GM18861 (cell line): ENCODE results near the gene SLC25A45.

ENCODE experiments used
- ATAC-seq: cut with Tn5 transposase; IDR thresholded peaks from one replicate; pipeline ENCODE4 v1.9.1; 2021; ENCODE audit not compliant: unreplicated experiment

The SLC25A45 gene

DNA sequence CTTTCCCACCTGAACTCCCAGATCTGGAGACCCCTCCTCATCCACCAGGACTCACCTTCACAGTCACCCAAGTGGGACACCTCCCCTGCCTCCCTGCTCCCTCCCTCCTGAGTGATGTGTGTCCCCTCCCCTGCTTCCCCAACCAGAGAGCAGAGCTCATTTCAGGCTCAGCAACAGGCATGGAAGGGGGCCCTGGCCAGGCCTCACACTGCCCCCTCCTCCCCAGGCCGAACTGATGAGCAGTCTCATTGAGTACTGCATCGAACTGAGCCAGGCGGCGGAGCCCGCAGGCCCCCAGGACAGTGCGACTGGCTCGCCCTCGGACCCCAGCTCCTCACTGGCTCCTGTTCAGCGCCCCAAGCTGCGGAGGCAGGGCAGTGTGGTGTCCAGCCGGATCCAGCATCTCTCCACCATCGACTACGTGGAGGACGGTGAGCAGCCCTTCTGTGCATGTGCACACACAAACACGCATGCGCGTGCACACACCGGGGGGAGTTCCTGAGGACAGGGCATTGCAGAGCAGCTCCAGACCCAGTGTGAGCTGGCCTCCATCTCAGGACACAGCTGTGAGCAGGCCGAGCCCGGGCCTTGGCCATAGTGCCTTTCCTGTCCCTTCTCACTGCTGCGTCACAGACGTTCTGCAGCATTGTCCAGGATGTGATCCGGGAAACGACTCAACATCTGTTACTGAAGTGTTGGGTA, 22.3 kb upstream of the SLC25A45 start:
- no peak for ATAC-seq

DNA sequence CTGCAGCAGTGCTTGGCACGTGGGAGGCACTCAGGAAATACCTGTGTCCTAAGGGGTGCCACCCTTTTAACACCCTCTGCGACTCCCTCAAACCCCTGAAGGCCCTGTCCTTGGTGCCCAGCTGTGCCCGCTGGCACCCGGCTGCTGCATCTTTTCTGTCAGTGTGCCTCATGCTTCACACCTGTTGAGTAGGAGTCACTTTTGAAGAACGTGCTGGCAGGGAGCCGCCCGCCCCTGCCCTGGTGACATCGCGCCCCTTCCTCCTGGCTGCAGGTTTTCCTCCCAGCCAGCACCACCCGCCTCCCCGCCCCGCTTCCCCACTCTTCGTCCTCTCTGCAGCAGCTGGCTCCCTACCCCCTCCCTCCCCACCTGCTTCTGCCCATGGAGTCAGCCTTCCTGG, 21.8 kb upstream of the SLC25A45 start:
- ATAC-seq = no peak

DNA sequence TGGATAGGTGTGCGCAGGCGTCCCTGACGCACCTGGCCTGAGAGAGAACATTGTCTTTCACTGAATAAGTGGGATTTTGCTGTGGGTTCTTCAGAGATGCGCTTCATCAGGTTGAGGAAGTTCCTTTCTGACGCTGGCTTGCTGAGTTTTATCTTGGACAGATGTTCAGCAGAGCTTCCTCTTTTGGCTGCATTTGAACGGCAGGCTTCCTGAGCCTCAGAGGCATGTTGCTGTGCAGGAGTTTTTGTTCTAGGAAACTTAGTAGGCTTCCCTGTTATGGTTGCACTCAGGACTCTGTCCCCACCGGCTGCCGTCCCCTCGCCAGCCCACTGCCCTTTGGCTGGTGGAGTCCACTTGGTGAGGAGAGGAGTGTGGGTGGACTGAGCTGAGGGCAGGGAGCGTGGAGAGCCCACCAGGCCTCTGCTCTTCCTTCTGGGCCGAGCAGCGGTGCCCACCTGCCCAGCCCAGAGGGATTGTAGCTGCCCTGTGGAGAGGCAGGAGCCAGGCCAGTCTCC, 21.2 kb upstream of the SLC25A45 start:
- no peak for ATAC-seq

DNA sequence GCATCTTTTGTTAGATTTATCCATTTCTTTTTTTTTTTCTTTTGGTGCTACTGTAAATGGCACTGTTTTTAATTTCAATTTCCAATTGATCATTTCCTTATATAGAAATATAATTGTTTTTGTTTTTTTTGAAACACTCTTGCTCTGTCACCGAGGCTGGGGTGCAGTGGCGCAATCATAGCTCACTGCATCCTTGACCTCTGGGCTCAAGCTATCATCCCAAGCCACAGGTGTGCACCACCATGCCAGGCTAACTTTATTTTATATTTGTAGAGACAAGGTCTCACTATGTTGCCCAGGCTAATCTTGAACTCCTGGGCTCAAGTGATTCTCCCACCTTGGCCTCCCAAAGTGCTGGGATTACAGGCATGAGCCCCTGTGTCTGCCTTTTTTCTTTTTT, 20.3 kb upstream of the SLC25A45 start:
- no peak for ATAC-seq

DNA sequence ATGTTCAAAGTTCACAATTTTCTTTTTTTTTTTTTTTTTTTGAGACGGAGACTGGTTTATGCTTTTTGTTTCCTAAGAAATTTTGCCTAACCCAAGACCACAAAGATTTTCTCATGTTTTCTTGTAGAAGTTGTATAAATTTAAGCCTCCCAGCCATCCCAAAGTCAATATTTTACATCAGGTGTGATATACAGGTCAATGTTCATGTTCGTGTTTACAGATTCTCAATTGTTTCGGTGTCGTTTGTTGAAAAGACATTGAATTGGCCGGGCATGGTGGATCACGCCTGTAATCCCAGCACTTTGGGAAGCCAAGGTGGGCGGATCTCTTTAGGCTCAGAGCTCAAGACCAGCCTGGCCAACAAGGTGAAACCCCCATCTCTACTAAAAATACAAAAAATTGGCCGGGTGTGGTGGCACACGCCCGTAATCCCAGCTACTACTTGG, 19.4 kb upstream of the SLC25A45 start:
- no peak for ATAC-seq

DNA sequence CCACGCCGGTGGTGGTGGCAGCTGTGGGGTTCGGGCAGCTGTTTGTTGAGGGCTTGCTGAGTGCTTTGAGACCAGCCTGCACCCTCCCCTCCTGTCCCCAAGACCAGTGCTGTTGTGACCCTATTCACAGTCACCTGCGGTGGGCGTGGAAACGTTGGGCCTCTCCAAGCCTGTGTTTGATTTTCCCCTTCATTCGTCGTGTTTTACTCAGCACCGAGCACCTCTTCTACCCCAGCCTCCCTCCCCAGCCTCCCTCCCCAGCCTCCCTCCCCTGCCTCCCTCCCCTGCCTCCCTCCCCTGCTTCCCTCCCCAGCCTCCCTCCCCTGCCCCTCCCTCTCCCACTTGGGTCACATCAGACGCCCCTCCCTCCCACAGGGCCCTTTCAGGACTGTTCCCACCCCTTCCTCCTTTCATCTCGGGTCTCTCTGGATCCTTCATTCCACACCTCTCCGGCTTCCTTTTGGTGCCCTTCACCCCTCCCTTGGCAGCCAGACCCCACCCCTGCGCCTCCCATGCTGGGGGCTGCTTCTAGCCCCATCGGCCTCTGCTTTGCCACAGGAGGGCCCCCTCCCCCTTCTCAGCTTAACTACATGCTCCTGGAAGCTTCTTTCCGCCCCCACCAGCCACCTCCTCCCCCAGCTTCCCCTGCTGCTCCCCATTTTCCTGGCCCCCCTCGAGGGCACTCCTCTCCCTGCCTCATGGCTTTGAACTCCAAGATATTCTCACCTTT, 18.8 kb upstream of the SLC25A45 start:
- ATAC-seq = no peak

DNA sequence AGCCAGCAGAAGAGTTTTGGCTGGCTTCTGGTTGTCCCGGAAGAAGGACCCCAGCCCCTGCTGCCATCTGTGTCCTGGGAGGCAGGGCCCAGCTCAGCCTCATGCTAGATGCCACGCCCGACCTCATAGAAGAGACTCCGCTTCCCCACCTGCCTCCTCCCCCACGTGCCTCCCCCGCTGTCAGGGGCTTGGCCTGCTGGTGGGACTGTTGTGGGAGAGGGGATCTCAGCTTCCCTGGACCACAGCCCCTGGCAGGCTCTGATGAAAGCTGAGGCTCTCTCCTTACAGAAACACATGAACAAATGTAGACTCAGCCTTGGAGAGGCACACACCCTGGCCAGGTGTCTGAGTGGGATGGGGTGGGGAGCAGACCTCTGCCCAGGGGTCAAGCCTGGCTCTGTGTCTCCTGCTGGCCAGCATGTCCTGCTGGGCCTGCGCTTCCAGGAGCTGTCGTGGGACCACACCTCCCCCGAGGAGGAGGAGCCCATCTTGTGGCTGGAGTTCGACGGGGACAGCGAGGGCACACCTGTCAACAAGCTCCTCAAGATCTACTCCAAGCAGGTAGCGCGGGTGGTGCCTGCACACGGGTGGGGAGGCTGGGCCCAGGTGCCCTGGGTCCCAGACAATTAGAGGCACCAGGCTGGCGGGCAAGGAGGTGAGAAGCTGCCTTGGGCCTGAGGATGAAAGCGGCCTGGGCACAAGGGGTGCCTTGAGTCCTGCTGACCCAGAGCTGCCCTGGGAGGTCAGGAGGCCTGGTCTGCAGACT, 18.0 kb upstream of the SLC25A45 start:
- no peak for ATAC-seq

DNA sequence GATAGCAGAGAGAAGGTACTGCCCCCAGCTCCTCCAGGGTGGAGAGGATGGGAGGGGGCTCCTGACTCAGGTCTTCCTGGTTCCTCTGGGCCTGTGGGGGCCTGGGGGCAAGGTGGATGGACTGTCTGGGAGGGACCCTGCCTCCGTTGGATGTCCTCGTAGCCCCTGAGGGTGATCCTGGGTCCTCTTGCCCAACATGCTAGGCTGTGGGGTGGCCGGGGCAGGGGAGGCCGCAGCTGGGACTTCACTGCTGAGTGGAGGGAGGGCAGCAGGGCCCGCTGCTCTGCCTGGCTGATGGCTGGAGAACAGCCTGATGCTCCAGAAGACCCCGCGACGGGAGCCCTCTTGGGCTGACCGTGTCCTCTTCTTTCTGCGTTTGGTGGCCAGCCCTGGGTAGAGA, 17.4 kb upstream of the SLC25A45 start:
- no peak for ATAC-seq

DNA sequence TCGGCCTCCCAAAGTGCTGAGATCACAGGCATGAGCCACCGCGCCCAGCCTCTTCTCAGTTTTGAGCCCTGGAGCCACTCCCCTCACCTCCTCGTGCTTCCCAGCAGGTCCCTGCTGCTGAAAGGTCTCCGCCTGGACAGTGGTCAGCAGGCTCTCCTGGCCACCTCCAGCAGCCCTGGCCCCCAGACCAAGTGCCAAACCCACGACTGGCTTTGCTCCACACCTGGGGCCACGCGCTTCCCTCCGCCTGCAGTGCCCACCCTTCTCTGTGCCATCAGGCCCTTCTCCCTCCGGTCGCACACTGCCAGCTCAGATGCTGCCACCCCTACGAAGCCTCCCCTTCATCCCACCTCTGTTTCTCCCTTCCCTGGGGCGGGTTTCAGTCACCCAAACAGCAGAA, 16.8 kb upstream of the SLC25A45 start:
- ATAC-seq = no peak

DNA sequence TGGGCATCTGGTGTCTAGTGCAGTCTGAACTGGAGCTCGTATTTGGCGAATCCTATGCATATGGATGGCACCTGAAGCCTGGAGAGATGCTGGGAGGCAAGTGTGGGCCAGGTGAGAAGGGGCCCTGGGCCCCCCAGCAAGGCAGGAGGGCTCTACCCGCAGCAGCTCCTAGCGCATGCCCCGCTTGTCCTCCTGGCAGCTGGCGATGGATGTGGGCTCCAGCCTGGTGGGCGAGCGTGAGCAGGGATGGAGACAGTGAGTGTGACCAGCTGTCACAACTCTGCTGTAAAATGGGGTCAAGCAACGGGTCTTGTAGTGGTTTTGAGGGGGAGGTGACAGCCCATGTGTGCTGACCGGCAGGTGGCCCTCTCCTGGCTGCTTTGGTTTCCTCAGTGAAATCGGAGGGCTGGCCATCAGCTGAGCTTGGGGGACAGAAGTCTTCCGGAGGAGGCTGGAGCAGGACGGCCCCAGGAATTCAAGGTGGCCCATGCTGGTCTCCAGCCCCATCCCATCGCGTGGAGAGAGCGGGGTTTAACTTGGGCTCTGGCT, 16.0 kb upstream of the SLC25A45 start:
- ATAC-seq = no peak

DNA sequence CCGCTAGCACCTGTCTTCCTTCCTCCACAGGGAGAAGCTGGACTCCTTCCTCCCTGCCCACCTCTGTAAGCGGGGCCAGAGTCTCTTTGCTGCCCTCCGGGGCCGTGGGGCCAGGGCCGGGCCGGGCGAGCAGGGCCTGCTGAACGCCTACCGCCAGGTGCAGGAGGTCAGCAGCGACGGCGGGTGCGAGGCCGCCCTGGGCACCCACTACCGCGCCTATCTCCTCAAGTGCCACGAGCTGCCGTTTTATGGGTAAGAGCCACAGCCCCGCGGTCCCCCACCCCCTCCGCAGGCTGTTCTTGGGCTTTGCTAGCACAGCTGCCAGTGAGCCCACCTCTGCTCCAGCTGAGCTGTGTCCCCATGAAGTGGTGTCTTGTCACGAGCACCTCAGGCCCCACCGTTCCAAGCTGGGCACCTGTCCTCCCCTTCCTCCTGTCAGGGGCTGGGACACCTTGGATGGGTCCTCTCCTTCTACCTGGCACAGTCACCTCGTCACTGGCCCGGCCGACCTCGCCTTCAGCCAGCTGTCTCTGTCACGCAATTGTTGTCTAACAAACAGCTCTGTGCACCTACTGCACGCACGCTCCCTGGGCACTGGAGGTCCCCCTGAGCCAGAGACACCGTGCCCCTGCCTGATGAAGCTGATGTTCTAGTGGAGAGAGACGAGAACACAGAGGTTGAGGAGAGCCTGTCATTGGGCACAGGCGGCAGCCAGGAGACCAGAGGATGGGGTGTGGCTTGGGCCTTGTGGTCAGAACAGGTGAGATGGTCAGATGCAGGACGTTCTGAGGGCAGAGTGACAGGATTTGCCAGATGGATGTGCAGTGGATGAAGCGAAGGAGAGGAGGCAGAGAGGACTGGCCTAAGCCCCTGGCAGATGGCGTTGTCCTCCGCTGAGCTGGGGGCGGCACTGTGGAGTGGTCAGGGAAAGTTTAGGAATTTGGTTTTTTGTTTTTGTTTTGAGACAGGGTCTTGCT, 14.6 kb upstream of the SLC25A45 start:
- ATAC-seq = no peak

DNA sequence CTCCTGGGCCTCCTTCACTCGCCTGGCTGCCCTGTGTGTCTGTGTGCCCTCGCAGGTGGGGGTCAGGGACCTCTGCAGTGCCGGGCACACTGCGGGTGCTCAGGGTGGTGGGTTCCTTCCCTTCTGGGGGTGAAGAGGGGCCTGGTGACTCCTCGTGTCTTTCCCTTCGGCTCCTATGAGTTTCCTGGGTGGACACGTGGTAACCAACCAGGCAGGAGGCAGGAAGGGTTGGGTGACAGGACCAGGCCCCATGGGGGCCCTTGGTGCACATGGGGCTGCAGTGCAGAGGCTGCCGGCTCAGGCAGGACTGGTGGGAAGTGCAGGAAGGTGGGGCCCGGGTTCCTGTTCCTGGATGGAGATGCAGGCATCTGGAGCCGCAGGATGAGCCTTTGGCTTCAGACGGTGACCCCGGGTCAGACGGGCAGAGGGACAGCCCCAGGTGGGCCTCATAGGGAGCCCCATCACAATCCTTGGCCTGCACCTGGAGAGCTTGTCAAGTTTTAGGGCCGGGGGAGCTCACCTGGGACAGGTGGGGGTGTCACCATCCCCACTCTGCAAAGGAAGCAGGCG, 13.6 kb upstream of the SLC25A45 start:
- ATAC-seq = no peak

DNA sequence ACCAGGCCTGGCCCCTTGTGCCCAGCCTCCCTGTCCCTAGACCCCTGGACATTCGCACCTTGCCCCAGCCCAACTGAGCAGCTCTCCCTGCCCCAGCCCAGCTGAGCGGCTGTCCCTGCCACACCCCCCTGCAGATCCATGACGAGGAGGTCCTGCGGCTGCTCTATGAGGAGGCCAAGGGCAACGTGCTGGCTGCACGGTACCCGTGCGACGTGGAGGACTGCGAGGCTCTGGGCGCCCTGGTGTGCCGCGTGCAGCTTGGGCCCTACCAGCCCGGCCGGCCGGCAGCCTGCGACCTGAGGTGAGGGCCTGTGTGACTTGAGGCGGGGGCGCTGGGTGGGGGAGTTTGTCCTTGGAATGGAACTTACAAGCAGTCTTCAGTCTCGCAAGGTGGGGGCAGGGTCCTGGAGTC, 11.7 kb upstream of the SLC25A45 start:
- no peak for ATAC-seq

DNA sequence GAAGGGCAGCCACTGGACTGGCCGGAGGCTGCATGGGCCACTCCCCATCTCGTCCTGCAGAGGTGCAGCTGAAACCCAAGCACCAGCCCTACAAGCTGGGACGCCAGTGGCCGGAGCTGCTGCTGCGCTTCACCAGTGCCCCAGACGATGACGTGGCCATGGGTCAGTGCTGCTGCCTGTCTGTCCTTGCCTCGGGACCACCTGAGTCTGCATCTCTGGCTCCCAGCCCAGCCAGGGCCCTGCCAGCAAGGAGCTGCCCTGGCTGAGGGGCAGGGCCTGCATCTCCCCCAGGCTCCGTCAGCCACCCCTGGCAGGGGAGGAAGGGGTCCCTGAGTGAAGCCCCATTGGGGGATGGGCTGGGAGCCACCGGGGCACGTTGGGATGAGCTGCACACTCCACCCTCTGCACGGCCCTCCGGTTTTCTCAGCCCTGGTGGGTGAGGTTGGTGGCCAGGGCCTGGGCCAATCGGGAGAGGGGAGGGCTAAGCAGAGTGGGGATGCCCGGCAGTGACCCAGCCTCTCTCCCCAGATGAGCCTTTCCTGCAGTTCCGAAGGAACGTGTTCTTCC, 11.2 kb upstream of the SLC25A45 start:
- ATAC-seq = no peak

DNA sequence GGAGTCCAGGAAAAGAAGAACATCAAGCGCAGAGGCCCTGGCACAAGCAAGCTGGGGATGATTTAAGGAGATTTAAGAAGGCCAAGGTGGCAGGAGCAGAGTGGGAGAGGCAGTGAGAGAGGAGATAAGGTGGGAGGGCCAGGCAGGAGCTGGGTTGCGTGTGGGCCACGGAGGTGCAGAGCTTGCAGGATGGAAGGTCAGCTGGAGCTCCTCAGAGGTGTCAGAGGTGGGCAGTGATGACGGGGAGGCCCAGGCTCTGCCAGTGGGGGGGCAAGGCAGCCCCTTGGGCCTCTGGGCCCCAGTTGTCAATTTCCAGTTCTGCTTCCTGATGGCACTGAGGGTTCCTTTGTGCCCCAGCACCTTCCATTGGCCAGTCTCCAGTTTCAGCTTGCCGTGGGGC, 10.5 kb upstream of the SLC25A45 start:
- no peak for ATAC-seq

DNA sequence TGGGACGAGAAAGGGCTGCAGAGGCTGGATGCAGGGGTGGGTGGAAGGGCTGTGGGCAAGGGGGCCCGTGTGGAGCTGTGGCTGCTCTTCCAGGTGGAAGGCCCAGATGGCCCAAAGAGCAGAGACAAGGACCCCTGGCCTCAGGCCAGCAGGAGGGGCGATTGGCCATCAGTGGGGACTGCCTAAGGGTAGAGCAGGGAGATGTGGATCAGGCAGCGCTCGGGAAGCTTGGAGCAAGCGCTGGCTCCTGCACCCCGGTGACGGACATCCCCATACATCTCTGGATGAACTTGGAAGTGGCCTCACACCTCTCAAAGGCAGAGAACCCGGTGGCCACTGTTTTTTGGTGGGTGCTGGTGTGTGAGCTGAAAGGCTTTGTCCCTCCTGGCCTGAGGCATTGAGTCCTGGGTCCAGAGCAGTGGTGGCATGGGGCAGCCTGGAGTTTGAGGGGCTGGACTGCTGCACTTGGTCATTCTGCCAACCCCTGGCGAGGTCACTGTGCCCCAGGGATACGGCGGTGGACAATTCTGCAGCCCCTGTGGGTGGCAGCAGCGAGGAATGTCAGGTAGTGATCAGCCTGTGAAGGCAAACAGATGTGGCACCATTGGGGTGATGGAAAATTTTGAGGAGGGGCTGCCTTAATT, 9.9 kb upstream of the SLC25A45 start:
- no peak for ATAC-seq

DNA sequence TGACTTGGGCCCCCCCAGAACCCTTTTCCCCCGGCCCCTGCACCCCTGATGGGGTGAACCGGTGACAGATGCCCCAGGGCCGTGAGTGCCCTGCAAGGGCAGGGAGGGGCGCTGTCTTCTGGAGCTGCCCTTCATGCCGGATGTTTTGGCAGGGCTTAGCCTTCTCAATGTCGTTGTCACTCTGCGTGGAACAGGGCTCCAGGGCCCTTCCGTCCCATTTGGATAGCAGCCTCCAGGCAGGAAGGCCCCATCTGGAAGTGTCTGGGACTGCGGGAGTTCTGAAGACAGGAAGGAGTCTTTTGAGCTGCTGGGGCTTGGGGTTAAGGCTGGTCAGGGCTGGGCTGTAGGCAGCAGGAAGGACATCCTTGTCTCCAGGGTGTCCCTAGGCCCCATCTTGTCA, 8.6 kb upstream of the SLC25A45 start:
- no peak for ATAC-seq

DNA sequence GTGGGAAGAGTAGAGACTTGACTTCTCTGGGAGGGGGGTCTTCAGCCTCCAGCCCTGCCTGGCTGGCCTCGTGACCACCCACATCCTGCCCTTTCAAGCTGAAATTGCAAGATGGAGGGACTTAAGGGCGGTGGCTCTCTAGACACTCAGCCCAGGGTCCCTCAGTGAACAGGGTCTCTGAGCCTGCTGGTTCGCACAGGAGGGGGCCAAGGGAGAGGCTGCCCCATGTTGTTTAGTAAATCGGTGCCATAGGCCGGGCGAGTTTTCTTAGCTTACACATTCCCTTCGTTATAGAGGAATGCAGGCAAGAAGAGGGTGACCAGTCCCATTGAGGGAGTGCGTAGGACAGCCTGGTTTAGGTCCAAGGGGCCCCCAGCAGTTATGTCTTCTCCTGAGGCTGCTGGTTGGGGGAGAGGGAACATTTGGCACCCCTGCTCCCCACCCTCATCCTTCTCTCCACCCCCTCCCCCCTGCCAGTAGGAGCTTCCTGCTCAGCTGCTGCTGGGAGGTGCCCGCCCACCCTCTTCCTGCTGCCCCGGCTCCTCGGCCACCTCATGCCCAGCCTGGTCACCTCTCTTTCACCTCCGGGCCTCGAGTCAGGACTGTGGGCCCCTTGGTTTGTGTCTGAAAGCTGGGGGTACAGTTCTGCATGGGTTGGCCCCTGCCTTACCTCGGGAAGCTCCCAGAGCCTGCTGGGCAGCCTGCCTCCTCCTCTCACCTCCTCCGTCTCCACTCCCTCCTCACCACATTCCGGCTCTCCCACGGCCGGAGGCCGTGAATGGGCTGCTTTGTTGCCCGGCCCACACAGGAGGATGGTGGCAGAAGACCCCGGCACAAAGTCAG, 7.9 kb upstream of the SLC25A45 start:
- no peak for ATAC-seq
